Endodermal cell (in vitro differentiated cells): ENCODE measurements around the gene MAST3. TPM values are rescaled to one million over a fixed set of nuclear protein-coding genes. Genes with fewer than 3 reads are reported as not detected.

Experiments used
- DNase-seq: peaks from one replicate; pipeline ENCODE4 v3.0.0-alpha.2; 2017
- H3K27ac ChIP-seq: 2 replicates; pipeline ENCODE4 v1.5.1; 2013; ENCODE audit warnings: mild to moderate bottlenecking, low read depth, low read length, moderate library complexity
- H3K27me3 ChIP-seq: 2 replicates; pipeline ENCODE4 v1.6.1; 2013; ENCODE audit warnings: mild to moderate bottlenecking, low read length, moderate library complexity; ENCODE audit not compliant: insufficient read depth, control insufficient read depth, poor library complexity, severe bottlenecking
- H3K36me3 ChIP-seq: 2 replicates; pipeline ENCODE4 v1.7.0; 2013; ENCODE audit warnings: mild to moderate bottlenecking, low read length, moderate library complexity; ENCODE audit not compliant: control insufficient read depth, insufficient read depth
- H3K4me1 ChIP-seq: one replicate; pipeline ENCODE4 v1.7.0; 2013; ENCODE audit warnings: low read length; ENCODE audit not compliant: control insufficient read depth, insufficient read depth
- H3K4me3 ChIP-seq: 2 replicates; pipeline ENCODE4 v1.5.1; 2013; ENCODE audit warnings: mild to moderate bottlenecking, low read length, moderate library complexity
- H3K9ac ChIP-seq: 2 replicates; pipeline ENCODE4 v1.6.1; 2013; ENCODE audit warnings: mild to moderate bottlenecking, low read length, moderate library complexity; ENCODE audit not compliant: poor library complexity, severe bottlenecking; ENCODE audit errors: extremely low read depth
- H3K9me3 ChIP-seq: 2 replicates; pipeline ENCODE4 v1.6.1; 2013; ENCODE audit warnings: mild to moderate bottlenecking, low read length, moderate library complexity; ENCODE audit not compliant: control insufficient read depth
- H3K27ac Mint-ChIP-seq: 2 replicates; pipeline ENCODE4 v1.8.0; 2020; ENCODE audit warnings: mixed read lengths
- H3K27me3 Mint-ChIP-seq: 2 replicates; pipeline ENCODE4 v1.8.0; 2021; ENCODE audit warnings: mild to moderate bottlenecking, mixed read lengths; ENCODE audit not compliant: insufficient read depth
- H3K36me3 Mint-ChIP-seq: 2 replicates; pipeline ENCODE4 v1.8.0; 2020; ENCODE audit warnings: low read depth, mixed read lengths
- H3K4me1 Mint-ChIP-seq: 2 replicates; pipeline ENCODE4 v1.8.0; 2020; ENCODE audit warnings: mixed read lengths
- H3K4me3 Mint-ChIP-seq: 2 replicates; pipeline ENCODE4 v1.8.0; 2020; ENCODE audit warnings: mild to moderate bottlenecking, moderate library complexity, mixed read lengths
- H3K9me3 Mint-ChIP-seq: 2 replicates; pipeline ENCODE4 v1.8.0; 2020; ENCODE audit warnings: mild to moderate bottlenecking, mixed read lengths
- CTCF ChIP-seq: fragments of 200-600 bp; sonication (generic); conservative IDR thresholded peaks from 2 replicates; pipeline ENCODE4 v1.5.0; 2021; ENCODE audit warnings: antibody characterized with exemption, mild to moderate bottlenecking
- WGBS, 2 experiments: methylation state at CpG; one replicate each; pipeline versions ENCODE4 v1.1.5 to v1.1.7; 2013; ENCODE audit warnings: missing lambda C conversion rate in 2 of 2, mixed read lengths in 1 of 2; ENCODE audit not compliant: insufficient coverage in 1 of 2, insufficient read length in 1 of 2; 5-methylcytosine and 5-hydroxymethylcytosine counted together
- total RNA-seq, 2 donors: library from RNA; stranded (reverse); fragmentation: NEBNext Ultra II Directional in 1 of 2; extraction: Animal tissue kit (Norgen Biotek cat#: 25700) in 1 of 2; gene quantifications; 2 replicates in 1 of 2; 3 replicates in 1 of 2; pipeline ENCODE4 v1.2.1, GENCODE V29; 2021

MAST3 gene
- total RNA-seq, 2 donors from 2014 or later = 13.0 to 15.1 TPM

- H3K27ac ChIP-seq = no peak overlapping the region
- no peak overlapping the region for H3K4me3 Mint-ChIP-seq
- H3K4me1 Mint-ChIP-seq = no peaks in the 10 kb centered on the region
- no peak for TF ChIP-seq CTCF
- H3K4me1 ChIP-seq = no peaks in the 10 kb centered on the region
- no peaks in the 10 kb centered on the region for H3K27me3 ChIP-seq
- no peak overlapping the region for H3K4me3 ChIP-seq
- no peak for DNase-seq
- no peaks in the 10 kb centered on the region for H3K9me3 ChIP-seq
- H3K36me3 ChIP-seq = peaks cover 47% of the 10 kb centered on the region
- WGBS, 2 experiments = 93 to 100% methylated on average over 3 of the region's 3 CpGs
- H3K36me3 Mint-ChIP-seq = peaks cover 51% of the 10 kb centered on the region
- H3K27me3 Mint-ChIP-seq = no peaks in the 10 kb centered on the region
- H3K9me3 Mint-ChIP-seq = no peaks in the 10 kb centered on the region
- no peak overlapping the region for H3K9ac ChIP-seq
- H3K27ac Mint-ChIP-seq = no peak overlapping the region
Measured at GRCh38 chr19:18128044-18128443, 30.5 kb downstream of the MAST3 start.

DNA sequence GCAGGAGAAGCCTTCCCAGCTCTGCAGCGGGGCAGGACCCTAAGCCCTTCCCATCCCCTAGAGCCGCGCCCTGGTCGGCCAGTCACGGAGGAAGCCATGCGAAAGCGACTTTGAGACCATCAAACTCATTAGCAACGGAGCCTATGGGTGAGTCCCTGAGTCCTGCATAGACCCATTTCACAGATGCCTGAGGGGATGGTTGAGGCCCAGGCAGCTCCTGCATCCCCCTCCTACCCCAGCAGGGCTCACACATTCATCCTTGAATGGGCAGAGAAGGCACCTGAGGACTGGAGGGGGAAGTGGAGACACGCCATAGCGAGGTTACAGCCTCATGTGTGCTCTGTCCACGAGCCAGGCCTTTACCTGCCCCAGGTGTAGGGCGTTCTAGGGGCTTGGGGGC lies 31.2 kb downstream of the MAST3 start:
- H3K9ac ChIP-seq = no peak overlapping the region
- no peak for DNase-seq
- 90 to 94% methylated on average over 7 to 12 of the region's 12 CpGs for WGBS, 2 experiments
- H3K4me3 ChIP-seq = no peak overlapping the region
- H3K36me3 ChIP-seq = peaks cover 49% of the 10 kb centered on the region
- no peaks in the 10 kb centered on the region for H3K4me1 ChIP-seq
- Mint-ChIP-seq H3K27me3 (no peaks in the 10 kb centered on the region), H3K9me3 (no peaks in the 10 kb centered on the region), H3K4me3 (no peak overlapping the region), H3K27ac (no peak overlapping the region), H3K36me3 (peaks cover 47% of the 10 kb centered on the region), H3K4me1 (no peaks in the 10 kb centered on the region)
- no peak overlapping the region for H3K27ac ChIP-seq
- H3K27me3 ChIP-seq = no peaks in the 10 kb centered on the region
- no peaks in the 10 kb centered on the region for H3K9me3 ChIP-seq
- no peak for TF ChIP-seq CTCF

- no peak for TF ChIP-seq CTCF
- Mint-ChIP-seq H3K27me3 (no peaks in the 10 kb centered on the region), H3K9me3 (no peaks in the 10 kb centered on the region), H3K4me1 (no peaks in the 10 kb centered on the region), H3K36me3 (peaks cover 50% of the 10 kb centered on the region), H3K4me3 (no peak overlapping the region), H3K27ac (no peak overlapping the region)
- WGBS, 2 experiments = 96 to 98% methylated on average over 20 to 21 of the region's 21 CpGs
- H3K4me3 ChIP-seq = no peak overlapping the region
- H3K36me3 ChIP-seq = peaks cover 40% of the 10 kb centered on the region
- H3K27me3 ChIP-seq = no peaks in the 10 kb centered on the region
- no peaks in the 10 kb centered on the region for H3K9me3 ChIP-seq
- H3K9ac ChIP-seq = no peak overlapping the region
- no peak overlapping the region for H3K27ac ChIP-seq
- H3K4me1 ChIP-seq = no peaks in the 10 kb centered on the region
- no peak for DNase-seq
Measured at GRCh38 chr19:18130523-18131242, 33.1 kb downstream of the MAST3 start.
